GM12891 (cell line): ENCODE measurements around the gene NUDT14. TPM values are rescaled to one million over a fixed set of nuclear protein-coding genes. Genes with fewer than 3 reads are reported as not detected.

ENCODE experiments used
- DNase-seq: peaks from one replicate; pipeline ENCODE4 v3.0.0; 2011; ENCODE audit warnings: low spot score; ENCODE audit not compliant: insufficient read length
- FAIRE-seq: peaks from 2 replicates; lab custom pipeline; 2011; peaks lifted over from hg19 to GRCh38; lab: Jason Lieb, UNC
- PAX5 ChIP-seq: IDR thresholded peaks from 2 replicates; pipeline ENCODE4 v1.6.1; 2011; ENCODE audit warnings: low read length, moderate library complexity, mild to moderate bottlenecking; ENCODE audit not compliant: insufficient read depth, severe bottlenecking
- POLR2A ChIP-seq: IDR thresholded peaks from 2 replicates; pipeline ENCODE4 v1.6.1; 2011; ENCODE audit warnings: low read depth, low read length, control low read depth
- POLR2AphosphoS5 ChIP-seq: IDR thresholded peaks from 2 replicates; pipeline ENCODE4 v1.6.1; 2011; ENCODE audit warnings: low read depth, low read length, control low read depth
- POU2F2 ChIP-seq: IDR thresholded peaks from 2 replicates; pipeline ENCODE4 v1.6.1; 2011; ENCODE audit warnings: low read depth, mild to moderate bottlenecking, control low read depth, low read length, moderate library complexity
- SPI1 ChIP-seq: IDR thresholded peaks from 2 replicates; pipeline ENCODE4 v1.6.1; 2011; ENCODE audit warnings: low read depth, low read length, control low read depth
- TAF1 ChIP-seq: IDR thresholded peaks from 2 replicates; pipeline ENCODE4 v1.6.1; 2011; ENCODE audit warnings: low read depth, low read length, control low read depth
- polyA plus RNA-seq: library from polyadenylated mRNA; unstranded; fragments of >200 nt; gene quantifications from one replicate; pipeline ENCODE4 v1.2.1, GENCODE V29; 2012; ENCODE audit warnings: low read depth, missing spikeins, inconsistent platforms; ENCODE audit not compliant: missing spikeins

Gene NUDT14
- polyA plus RNA-seq, result 3.7 TPM

DNA sequence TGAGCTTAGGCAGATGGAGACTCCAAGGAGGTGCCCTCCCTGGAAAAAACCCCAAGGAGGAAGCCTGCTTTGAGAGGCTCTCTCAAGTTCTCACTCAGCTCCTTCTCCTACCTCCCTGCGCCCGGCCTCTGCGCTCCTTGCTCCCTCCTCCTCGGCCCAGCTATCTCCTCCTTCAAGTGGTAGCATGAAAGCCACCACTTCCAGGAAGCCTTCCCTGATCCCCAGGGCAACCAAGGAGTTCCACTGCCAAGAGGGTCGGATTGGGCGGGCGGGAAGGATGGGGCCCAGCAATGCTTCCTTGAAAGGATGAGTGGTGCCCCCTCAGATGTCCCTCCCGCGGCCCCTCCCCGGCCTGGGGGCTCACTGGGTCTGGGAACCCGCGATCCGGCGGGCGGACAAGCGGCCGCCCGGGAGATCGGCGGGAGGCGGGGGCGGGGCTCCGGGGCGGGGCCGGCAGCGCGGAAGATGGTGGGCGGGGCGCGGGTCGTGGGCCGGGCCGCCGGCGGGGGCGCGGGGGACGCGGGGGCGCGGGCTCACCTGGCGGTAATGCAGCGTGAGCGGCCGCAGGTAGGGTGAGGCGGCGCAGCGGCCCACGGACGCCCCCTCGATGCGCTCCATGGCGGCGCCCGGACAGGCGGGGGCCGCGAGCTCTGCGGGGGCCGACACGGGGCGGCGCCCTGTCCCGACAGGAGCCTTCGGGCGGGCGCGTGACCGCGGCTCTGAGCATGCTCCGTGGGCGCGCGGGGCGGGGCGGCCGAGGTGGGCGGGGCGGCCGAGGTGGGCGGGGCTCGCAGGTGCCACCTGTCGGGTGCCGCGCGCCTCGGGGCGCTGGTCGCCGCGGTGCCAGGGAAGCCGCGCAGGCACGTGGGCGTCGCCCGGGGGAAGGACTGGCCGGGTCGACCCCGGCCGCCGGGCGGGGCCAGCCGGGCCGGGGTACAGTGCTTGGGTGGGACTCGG, at the start of gene NUDT14:
Gene NUDT14 (minus strand): TSS at position 721 of the 957 bp plus-strand sequence. CDS start 103 bp downstream, at position 618.
- peak; percentile 99 for DNase-seq
- TF ChIP-seq PAX5 (no peak), POU2F2 (no peak), TAF1 (no peak), POLR2AphosphoS5 (no peak), SPI1 (no peak), POLR2A (no peak)
- FAIRE-seq, result peak; percentile 55

DNA sequence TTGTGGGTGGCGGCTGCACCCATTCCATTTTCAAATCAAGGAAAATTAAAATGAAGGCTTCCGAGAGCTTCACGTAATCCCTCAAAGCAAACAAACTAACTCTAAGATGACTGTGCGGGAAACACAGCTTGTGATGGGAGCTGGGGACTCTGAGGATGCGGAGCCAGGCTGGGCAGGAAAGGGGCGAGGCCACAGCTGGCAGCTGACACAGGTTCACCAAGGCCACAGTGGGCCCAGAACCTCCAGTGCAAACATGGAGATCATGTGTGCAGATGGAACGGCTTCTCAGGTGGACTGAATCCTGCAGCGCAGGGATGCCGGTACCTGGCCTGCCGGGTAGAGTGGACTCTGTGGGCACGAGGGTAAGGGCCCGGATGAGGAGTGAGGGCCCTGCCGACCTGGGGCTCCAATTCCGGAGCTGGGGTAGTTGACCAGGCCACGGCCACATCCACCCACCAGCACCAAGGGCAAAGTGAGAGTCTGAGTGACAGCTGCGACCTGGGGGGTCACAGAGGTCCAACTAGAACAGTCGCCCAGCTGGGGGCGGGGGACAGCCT, 48.1 kb upstream of the NUDT14 start:
- TF ChIP-seq POLR2AphosphoS5 (no peak), POLR2A (no peak), POU2F2 (no peak), SPI1 (no peak), PAX5 (no peak)
- DNase-seq (no peak), FAIRE-seq (no peak)

DNA sequence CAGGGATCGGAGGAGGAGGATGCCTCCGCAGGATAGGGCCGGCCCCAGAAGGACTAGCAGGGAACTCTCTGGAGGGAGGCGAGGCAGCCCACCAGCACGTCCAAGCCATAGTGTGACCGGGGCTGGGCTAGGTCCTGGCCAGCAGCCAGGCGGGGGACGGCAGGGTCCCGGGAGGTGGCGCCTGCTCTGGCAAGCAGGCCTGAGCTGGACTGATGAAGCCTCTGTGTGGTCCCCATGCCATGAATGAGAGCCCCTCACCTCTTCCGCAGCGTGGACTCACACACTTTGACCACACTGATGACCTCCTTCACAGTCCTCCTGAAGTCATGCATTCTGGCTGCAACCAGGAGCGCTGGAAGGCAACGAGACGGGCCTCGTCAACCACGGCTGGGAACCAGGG, 47.5 kb upstream of the NUDT14 start:
- FAIRE-seq, result no peak
- TF ChIP-seq SPI1 (no peak), POLR2A (no peak), POU2F2 (no peak), TAF1 (no peak), POLR2AphosphoS5 (no peak)
- no peak for DNase-seq

DNA sequence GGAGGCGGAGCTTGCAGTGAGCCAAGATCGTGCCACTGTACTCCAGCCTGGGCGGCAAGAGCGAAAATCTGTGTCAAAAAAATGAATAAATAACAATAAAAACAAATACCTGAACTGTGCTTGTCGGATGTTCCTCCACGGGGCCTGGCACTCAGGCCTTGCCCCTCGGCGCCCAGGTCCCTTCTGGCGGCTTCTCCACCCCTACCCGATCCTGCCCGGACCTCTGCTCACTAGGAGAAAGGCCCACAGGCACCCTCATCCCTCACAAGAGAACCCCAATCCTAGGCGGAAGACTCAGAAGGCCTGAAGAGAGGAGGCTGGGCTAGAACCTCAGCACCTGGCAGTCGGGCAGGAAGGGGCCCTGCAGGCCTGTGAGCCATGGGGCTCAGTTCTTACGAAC, 46.2 kb upstream of the NUDT14 start:
- no peak for TF ChIP-seq POLR2AphosphoS5
- TF ChIP-seq POLR2A, result no peak
- no peak for TF ChIP-seq POU2F2
- TF ChIP-seq SPI1, result no peak
- no peak for TF ChIP-seq PAX5
- TF ChIP-seq TAF1, result no peak
- DNase-seq, result no peak
- no peak for FAIRE-seq

DNA sequence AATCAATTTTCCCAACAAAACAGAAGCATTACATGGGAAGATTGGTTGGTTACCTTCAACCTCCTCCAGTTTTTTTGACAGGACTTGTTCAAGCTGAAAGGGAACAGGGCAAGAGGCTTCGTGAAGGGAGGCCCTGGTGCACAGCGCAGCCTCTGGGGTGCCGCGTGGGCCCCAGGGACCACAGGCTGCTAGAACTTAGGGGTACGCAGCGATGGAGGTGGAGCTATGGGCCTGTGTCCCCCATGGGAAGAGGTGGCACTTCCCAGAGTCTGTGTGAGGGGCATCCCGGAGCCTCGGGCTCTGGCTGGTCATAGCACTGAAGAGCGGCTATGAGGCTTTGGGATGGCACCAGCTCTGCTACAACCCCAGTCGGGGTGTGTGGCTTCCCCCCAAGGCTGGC, 45.1 kb upstream of the NUDT14 start:
- DNase-seq (no peak), FAIRE-seq (no peak)
- TF ChIP-seq TAF1 (no peak), PAX5 (no peak)

DNA sequence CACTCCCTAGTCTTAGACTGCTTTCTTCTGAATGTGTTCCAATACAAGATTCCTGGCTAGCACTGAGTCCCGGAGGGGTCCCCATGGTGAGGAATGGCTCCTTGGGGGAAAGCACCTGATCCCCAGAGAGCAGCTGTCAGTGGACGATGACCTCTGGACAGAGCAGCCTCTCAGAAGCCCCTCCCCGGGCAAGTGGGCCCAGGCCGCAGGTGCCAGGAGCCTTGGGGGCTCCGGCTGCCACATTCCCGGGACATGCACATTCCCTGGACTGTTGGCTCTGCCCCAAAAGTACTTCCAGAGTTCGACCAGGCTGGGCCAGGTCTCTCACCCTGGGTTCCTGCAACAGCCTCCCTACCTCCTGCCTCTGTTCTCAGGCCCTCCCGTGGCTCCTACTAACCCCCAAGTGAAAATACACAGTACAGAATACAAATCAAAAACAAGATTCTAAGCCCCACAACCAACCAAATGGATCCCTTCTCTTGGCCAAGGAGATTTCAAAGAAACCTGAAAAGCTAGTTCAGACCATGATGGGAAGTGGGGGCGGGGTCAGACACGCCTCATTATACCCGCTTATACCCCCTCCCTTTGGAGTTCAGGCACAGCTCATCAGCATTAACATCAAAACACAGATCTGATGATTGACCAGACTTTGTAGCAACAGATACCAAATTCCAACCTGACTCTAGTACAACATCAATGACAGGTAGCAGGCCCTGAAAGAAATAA, 43.9 kb upstream of the NUDT14 start:
- FAIRE-seq (no peak), DNase-seq (no peak)
- no peak for TF ChIP-seq PAX5
- TF ChIP-seq POLR2AphosphoS5, result no peak
- TF ChIP-seq POU2F2, result no peak
- no peak for TF ChIP-seq POLR2A
- TF ChIP-seq SPI1, result no peak
- no peak for TF ChIP-seq TAF1

DNA sequence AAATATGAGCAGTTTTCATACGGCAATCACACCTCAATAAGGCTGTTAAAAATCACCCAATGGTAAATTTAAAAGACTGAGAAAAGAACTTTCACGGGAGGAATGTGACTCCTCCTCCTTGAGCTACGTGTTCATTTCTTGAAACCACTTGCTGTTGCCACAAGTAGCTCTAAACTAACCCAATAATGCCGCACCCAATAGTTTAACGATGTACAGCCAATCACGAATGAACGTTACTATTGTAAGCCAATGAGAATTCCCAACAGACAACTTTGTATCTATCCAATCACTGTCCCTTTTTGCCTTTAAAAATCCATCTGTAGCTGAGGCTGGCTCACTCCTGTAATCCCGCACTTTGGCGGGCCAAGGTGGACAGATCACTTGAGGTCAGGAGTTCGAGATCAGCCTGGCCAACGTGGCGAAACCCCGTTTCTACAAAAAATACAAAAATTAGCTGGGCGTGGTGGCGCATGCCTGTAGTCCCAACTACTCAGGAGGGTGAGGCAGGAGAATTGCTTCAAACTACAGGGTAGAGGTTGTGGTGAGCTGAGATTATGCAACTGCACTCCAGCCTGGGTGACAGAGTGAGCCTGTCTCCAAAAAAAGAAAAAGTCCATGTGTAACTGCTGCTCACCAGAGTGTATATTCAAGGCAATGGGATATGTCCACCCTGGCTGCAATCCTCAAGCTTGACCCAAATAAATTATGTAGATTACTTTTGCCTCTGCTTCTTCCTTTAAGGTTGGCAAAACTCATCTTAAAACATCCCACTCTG, 42.8 kb upstream of the NUDT14 start:
- FAIRE-seq, result no peak

DNA sequence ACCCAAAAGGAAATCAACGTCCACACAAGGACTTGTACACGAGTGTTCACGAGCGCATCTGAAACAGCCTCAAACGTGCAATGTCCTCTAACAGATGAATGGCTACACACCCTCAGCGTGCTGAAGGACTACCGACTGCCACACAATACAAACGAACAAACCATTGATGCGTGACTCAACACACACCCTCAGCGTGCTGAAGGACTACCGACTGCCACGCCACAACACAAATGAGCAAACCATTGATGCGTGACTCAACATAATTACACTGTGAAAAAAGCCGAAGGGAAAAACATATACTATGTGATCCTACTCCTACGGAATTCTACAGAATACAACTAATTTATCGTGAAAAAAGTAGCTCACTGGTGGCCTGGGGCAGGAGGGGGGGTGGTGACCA, 42.1 kb upstream of the NUDT14 start:
- FAIRE-seq, result peak; percentile 13
- no peak for TF ChIP-seq POLR2AphosphoS5
- peak; percentile 20 for TF ChIP-seq PAX5
- no peak for TF ChIP-seq SPI1
- DNase-seq, result no peak

More for the DNA sequence above, 42.8 kb upstream of the NUDT14 start:
- no peak for DNase-seq
- no peak for TF ChIP-seq POU2F2
- no peak for TF ChIP-seq POLR2A
- TF ChIP-seq SPI1, result no peak
- no peak for TF ChIP-seq TAF1
- TF ChIP-seq PAX5, result no peak
- no peak for TF ChIP-seq POLR2AphosphoS5

DNA sequence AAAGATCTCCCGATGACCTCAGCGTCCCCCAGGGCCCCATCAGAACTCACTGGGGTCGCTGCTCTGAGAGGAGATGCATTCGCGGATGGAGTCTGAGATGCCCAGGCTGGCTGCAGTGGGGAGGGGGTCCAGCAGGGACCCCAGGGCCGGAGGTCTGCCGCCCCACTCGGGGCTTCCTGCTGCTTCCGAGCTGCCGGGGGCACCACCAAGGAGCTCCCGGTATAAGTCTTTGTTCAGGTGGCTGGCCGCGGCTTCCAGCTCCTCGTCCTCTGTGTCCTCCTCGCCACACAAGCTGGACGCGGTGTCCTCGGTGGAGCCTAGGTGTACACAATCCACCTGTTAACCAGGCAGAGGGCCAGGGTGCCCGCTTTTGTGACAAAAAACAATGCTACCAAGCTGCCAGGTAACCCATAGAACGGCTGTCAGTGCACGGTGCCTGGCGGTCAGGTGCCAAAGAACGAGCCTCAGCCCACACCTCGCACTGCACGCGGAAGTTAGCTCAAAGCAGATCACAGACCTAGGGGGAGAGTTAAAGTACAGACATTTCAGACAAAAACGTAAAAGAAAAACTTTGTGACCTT, 40.6 kb upstream of the NUDT14 start:
- TF ChIP-seq POU2F2 (no peak), POLR2A (no peak), POLR2AphosphoS5 (no peak), SPI1 (no peak), TAF1 (no peak), PAX5 (no peak)
- DNase-seq (no peak), FAIRE-seq (no peak)
